Heart left ventricle (tissue), 16 donors: ENCODE measurements around the gene OSTM1. TPM values are rescaled to one million over a fixed set of nuclear protein-coding genes. Genes with fewer than 3 reads are reported as not detected.
A peak's percentile ranks its signal among the peaks of the same experiment; 100 is the strongest.
"Not testable (repeated sequence)": the region's sequence is repeated elsewhere in the genome, so short reads cannot be mapped to it uniquely, and the experiment has no call there.

ENCODE experiments used
- ATAC-seq, 4 donors: fragments of 200-7000 bp; cut with Tn5 transposase; one replicate each; pipeline ENCODE4 v1.9.1; 2020 to 2022; ENCODE audit warnings: moderate library complexity in 4 of 4, mild to moderate bottlenecking in 3 of 4, moderate number of reproducible peaks in 1 of 4
- DNase-seq, 5 donors: peaks; one replicate each; pipeline ENCODE4 v3.0.0-alpha.2; 2020
- H3K27ac ChIP-seq, 12 donors: fragments of 200-600 bp; sonication (generic) in 4 of 12; one replicate each; pipeline versions ENCODE4 v1.5.0 to v1.8.0; 2016 to 2022; ENCODE audit warnings: mild to moderate bottlenecking in 2 of 12
- H3K27me3 ChIP-seq, 9 donors: fragments of 200-600 bp; sonication (generic) in 2 of 9; one replicate each; pipeline versions ENCODE4 v1.5.1 to v1.8.0; 2016 to 2022; ENCODE audit warnings: mild to moderate bottlenecking in 3 of 9
- H3K36me3 ChIP-seq, 9 donors: fragments of 200-600 bp; sonication (generic) in 2 of 9; one replicate each; pipeline versions ENCODE4 v1.5.0 to v1.8.0; 2018 to 2022; ENCODE audit warnings: mild to moderate bottlenecking in 2 of 9
- H3K4me1 ChIP-seq, 12 donors: fragments of 200-600 bp; sonication (generic) in 4 of 12; one replicate each; pipeline versions ENCODE4 v1.5.0 to v1.8.0; 2016 to 2022; ENCODE audit warnings: mild to moderate bottlenecking in 3 of 12
- H3K4me3 ChIP-seq, 12 donors: fragments of 200-600 bp; sonication (generic) in 4 of 12; one replicate each; pipeline versions ENCODE4 v1.5.0 to v1.8.0; 2017 to 2022; ENCODE audit warnings: mild to moderate bottlenecking in 9 of 12, moderate library complexity in 4 of 12
- H3K9me3 ChIP-seq, 12 donors: fragments of 200-600 bp; sonication (generic) in 4 of 12; one replicate each; pipeline versions ENCODE4 v1.5.0 to v1.8.0; 2016 to 2022; ENCODE audit warnings: mild to moderate bottlenecking in 1 of 12
- CTCF ChIP-seq, 12 donors: fragments of 200-600 bp; sonication (generic) in 4 of 12; IDR thresholded peaks; one replicate each; pipeline versions ENCODE4 v1.5.0 to v1.8.0; 2018 to 2022; ENCODE audit warnings: antibody characterized with exemption in 12 of 12, mild to moderate bottlenecking in 5 of 12
- POLR2A ChIP-seq, 2 donors: fragments of 450-650 bp; IDR thresholded peaks; one replicate each; pipeline ENCODE4 v1.6.1; 2017; ENCODE audit warnings: antibody characterized with exemption in 2 of 2, mild to moderate bottlenecking in 2 of 2, moderate library complexity in 2 of 2
- WGBS, 4 donors: extraction: QIAGEN DNeasy Blood & Tissue Kit in 2 of 4; methylation state at CpG; one replicate each; pipeline versions ENCODE4 v1.1.5 to v1.1.7; 2013 to 2018; 5-methylcytosine and 5-hydroxymethylcytosine counted together
- intact Hi-C, 10 donors: fragments of 100-400 bp; cut with DNase I; formaldehyde crosslinking; loops; one replicate each; pipeline versions ENCODE4 v1.11.1 to v1.14.2; 2022
- polyA plus RNA-seq, 2 donors: library from polyadenylated mRNA; stranded (reverse); fragments of 200-250 nt; gene quantifications; one replicate each; pipeline ENCODE4 v1.2.3, GENCODE V29; 2013
- total RNA-seq, 9 donors: library from RNA; depleted of rRNA in 2 of 9; stranded (reverse); fragments of >200 nt in 2 of 9; fragmentation: NEBNext Ultra II Directional in 3 of 9; extraction: Animal tissue kit (Norgen Biotek cat#: 25700) in 3 of 9; gene quantifications; one replicate each; pipeline versions ENCODE4 v1.1.0 to v1.2.4, GENCODE V29; 2016 to 2023
- donor health status: ischemic (EF 13 %, LVEDD 7.1; RV severe dilation, severe dysfunction).
- donor health status: healthy with polysubstance abuse.
- donor health status: DM: no; HTN: yes; CAD: no.
- donor health status: DM: no; HTN: no; CAD: no.
- donor health status: ischemic (EF 25% LVEDD 6.9; RV normal size, moderate dysfunction).
- donor health status: ischemic (EF 25% LVEDD 5.7; RV mildly dilated, moderate dysfunction).
- donor health status: healthy.
- donor health status: DM: yes; HTN: yes; CAD: no.
- donor health status: ischemic (EF 35%, LVEDD 5.7; RV mildly dilated, moderate dysfunction).
- donor health status: nonischemic (EF 11% LVEDD 7.7; RV severe dilation, severe dysfunction).
- donor health status: DM: yes; HTN: yes; CAD: no.
- donor health status: PGD.
- donor health status: ischemic (EF 29% LVEDD 5.4; RV normal size, mild dysfunction).
- donor health status: nonischemic (EF 23%, LVEDD 6.1; RV moderate dilation, normal function).

OSTM1 gene
- total and polyA plus RNA-seq, 11 donors = 19.0 to 69.3 (median 45.2) TPM

- ATAC-seq = peak in 1 of 4 donors; percentile 57
Observed at GRCh38 chr6:108002365-108003221, 71.9 kb downstream of the OSTM1 start.

DNA sequence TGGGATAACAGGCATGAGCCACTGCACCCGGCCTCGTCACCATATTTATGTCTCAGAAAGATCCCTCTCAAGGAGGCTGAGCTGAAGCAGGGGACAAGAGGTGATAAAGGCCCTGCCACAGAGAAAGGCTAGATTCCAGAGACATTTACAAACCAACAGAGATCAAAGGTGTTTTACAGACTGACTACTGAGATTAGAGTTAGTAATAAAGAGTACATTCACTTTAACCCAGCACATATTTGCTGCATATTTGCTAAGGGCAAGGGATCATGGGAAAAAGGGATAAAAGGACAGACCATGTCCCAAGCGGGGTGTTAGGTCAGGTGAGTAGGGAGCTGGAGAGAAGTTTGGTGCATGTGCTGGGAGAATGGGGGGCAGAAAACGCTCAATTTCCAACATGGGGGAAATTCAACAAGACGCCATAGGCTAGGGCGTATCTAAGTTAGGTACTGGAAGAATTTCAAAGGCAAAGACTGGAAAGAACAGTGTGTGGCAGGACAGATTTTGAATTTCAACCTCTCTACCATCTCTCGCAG, 72.8 kb downstream of the OSTM1 start:
- Histone ChIP-seq H3K27ac (no peak overlapping the region), H3K4me1 (peaks cover 0 to 4% (median 0%) of the 10 kb centered on the region in 12 donors), H3K9me3 (no peaks in the 10 kb centered on the region), H3K4me3 (no peak overlapping the region), H3K36me3 (no peaks in the 10 kb centered on the region), H3K27me3 (no peaks in the 10 kb centered on the region)
- WGBS, 4 donors = 86 to 94% (median 90%) methylated on average over 7 of the region's 7 CpGs
- TF ChIP-seq CTCF (IDR thresholded peaks at IDR 0.05) = no peak
- TF ChIP-seq POLR2A (IDR thresholded peaks at IDR 0.05) = no peak
- ATAC-seq (no peak), DNase-seq (no peak)
- intact Hi-C loops = no loop called here

More at GRCh38 chr6:108002365-108003221, 71.9 kb downstream of the OSTM1 start:
- Histone ChIP-seq H3K36me3 (no peaks in the 10 kb centered on the region), H3K4me3 (no peak overlapping the region), H3K9me3 (no peaks in the 10 kb centered on the region), H3K27ac (peak overlapping the region in 1 of 12 donors; percentile 62), H3K4me1 (peaks cover 0 to 4% (median 0%) of the 10 kb centered on the region in 12 donors), H3K27me3 (no peaks in the 10 kb centered on the region)
- 42 to 52% (median 51%) methylated on average over 9 of the region's 9 CpGs for WGBS, 4 donors
- intact Hi-C loops = no loop called here
- TF ChIP-seq POLR2A (IDR thresholded peaks at IDR 0.05) (no peak), CTCF (IDR thresholded peaks at IDR 0.05) (no peak)
- DNase-seq = no peak

DNA sequence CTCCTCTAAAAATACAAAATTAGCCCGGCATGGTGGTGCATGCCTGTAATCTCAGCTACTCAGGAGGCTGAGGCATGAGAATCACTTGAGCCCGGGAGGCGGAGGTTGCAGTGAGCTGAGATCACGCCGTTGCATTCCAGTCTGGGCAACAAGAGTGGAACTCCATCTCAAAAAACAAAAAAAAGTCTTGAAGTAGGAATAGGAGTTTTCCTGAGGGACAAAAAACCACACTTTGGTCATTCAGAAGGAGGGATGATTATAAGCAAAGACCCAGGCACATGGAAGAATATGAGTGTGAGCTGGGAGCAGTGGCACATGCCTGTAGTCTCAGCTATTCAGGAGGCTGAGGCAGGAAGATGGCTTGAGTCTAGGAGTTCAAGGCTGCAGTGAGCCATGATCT, 74.3 kb downstream of the OSTM1 start:
- not testable (repeated sequence) for ATAC-seq
- 88 to 96% (median 92%) methylated on average over 5 of the region's 5 CpGs for WGBS, 4 donors

GRCh38 chr6:107999341-107999740, 75.2 kb downstream of the OSTM1 start:
- no peak for ATAC-seq

More for the DNA sequence above, 74.3 kb downstream of the OSTM1 start:
- H3K4me3 ChIP-seq, H3K27me3 ChIP-seq, H3K36me3 ChIP-seq, H3K27ac ChIP-seq, intact Hi-C loops, DNase-seq, H3K4me1 ChIP-seq, H3K9me3 ChIP-seq: not testable (repeated sequence)

More at GRCh38 chr6:107999341-107999740, 75.2 kb downstream of the OSTM1 start:
- no peaks in the 10 kb centered on the region for H3K9me3 ChIP-seq
- TF ChIP-seq CTCF (IDR thresholded peaks at IDR 0.05) (no peak), POLR2A (IDR thresholded peaks at IDR 0.05) (no peak)
- intact Hi-C loops = no loop called here
- no peak overlapping the region for H3K27ac ChIP-seq
- no peak for DNase-seq
- H3K4me1 ChIP-seq = peaks cover 0 to 4% (median 0%) of the 10 kb centered on the region in 12 donors
- no peaks in the 10 kb centered on the region for H3K27me3 ChIP-seq
- H3K4me3 ChIP-seq = no peak overlapping the region
- no peaks in the 10 kb centered on the region for H3K36me3 ChIP-seq
